ENCODE measurements around the gene KAZN.

Gene KAZN

GRCh38 chr1:14590411-14591180, 7.9 kb upstream of the KAZN start:
- no peak for DNase-seq (ENCODE audit: low spot score)

DNA sequence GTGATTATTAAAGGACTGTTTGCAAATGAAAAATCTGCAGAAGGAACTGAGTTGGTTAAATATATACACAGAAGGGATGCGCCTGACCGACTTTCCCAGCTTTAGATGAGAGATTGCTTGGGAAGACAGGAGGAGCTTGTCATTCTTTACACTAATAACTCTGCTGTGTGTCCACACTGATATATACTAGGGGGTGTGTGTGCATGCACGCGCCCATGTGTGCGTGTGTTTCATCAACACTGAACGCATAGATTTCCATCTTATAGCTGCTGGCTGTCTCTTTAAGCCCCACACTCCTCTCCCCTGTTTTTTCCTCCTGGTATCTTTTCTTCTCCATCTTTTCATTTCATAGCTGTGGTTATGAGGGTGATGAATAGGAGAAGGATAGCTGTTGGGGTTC, 6.9 kb upstream of the KAZN start:
- no peak for DNase-seq (ENCODE audit: low spot score)

GRCh38 chr1:14592004-14592631, 6.4 kb upstream of the KAZN start:
- no peak for DNase-seq (ENCODE audit: low spot score)

- no peak for DNase-seq (ENCODE audit: low spot score)
Measured at GRCh38 chr1:14593302-14593701, 5.2 kb upstream of the KAZN start.

DNA sequence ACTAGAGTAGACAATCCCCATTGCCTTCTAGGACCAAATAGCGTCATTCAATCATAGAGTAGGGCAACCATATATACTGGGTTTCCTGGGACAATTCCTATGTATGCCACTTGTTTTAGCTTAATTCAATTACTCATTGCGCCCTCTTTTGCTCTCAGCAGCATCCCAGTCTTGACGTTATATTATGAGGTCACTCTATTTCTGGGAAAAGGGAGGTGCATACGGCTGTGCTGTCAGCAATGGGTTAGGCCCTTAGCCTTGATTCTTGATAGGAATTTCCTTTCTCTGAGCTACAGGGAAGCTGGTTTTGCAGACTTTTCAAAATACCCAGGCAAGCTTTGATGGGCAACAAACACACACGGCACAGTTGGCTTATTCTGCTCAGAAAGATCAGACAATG, 4.4 kb upstream of the KAZN start:
- no peak for DNase-seq (ENCODE audit: low spot score)

DNA sequence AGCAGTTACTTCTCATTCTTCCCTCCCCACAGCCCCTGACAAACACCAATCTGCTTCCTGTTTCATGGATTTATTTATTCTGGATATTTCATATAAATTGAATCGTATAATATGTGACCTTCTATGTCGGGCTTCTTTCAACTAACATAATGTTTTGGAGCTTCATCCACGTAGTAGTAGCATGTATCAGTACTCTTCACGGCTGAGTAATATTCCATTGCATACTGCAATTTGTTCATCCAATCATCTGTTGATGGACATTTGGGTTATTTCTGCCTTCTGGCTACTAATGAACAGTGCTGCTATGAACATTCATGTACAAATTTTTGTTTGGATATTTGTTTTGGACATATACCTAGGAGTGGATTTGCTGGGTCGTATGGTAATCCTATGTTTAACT, 1.9 kb upstream of the KAZN start:
- DNase-seq (ENCODE audit: low spot score), result no peak

- no peak for DNase-seq (ENCODE audit: low spot score)
Measured at GRCh38 chr1:14597343-14598006, 1.0 kb upstream of the KAZN start.

DNA sequence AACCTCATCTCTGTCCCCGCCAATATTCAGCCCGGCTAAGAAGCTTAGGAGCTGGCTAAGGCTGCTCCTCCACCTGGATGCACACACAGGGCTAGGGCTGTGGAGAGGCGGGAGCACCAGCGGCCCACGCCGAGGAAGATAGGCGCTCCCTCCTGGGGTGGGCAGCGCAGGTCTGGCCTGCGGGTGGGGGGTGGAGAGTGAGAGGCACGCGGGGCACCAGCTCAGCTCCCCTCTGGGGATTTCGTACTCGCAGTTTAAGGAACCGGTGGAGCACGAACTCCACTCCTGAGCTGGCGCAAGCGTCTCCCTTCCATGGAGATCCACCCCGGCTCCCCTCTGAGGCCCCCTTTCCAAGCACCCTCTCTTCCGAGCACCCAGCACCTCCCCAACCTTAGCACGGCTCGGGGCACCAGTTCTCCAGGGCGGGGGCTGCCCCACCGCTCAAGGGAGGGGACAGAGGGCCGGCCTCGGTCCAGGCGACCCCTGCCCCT, 433 bp upstream of the KAZN start:
- no peak for DNase-seq (ENCODE audit: low spot score)

DNA sequence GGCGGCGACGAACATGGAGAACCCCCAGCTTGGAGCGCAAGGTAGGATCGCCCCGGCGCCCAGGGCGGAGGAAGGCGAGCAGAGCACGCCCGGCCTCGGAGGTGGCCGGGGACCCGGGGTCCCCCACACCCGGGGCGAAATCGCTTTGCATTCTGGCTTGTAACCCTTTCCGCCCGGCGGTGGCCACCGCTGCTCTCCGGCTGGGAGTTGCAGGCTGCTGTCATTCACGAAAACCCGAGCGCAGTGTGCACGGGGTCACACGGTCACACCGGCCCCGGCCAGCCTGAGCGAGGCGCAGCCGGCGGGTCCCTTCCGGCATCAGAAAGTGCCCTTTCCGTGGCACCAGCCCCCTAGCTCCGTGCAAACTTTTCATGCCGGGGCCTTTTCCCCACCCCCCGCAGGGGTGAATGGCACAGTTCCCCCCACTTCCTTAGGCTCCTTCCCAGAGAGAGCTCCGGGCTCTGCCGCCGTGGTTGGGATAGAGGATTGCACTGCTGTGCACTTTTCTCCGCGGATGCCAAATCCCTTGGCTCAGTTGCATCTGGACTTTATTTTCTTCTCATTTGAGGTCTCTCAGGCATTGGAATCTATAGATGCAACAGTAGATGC, 802 bp downstream of the KAZN start:
- DNase-seq (ENCODE audit: low spot score), result no peak

GRCh38 chr1:14599800-14600199, 1.3 kb downstream of the KAZN start:
- no peak for DNase-seq (ENCODE audit: low spot score)

- DNase-seq (ENCODE audit: low spot score), result no peak
Measured at GRCh38 chr1:14600405-14601112, 2.1 kb downstream of the KAZN start.

DNA sequence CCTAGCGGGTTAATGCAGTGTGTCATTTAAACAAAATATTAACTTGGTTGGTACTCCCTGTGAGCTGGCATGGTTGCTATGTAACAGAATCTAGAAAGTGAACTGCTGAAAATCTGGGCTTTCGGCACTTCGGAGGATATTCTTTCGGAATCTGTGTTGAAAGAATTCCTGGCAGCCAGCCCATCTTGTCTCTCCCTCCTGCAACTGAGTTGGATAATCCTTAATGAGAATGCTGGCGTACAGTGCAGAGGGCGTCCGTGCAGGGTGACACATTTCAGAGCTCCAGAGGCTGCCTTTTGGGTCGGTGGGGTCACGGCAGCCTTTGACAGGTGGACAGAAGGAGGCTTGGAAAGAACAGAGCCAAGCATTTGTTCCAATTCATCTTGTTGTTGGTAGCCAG, 3.7 kb downstream of the KAZN start:
- DNase-seq (ENCODE audit: low spot score), result no peak

DNA sequence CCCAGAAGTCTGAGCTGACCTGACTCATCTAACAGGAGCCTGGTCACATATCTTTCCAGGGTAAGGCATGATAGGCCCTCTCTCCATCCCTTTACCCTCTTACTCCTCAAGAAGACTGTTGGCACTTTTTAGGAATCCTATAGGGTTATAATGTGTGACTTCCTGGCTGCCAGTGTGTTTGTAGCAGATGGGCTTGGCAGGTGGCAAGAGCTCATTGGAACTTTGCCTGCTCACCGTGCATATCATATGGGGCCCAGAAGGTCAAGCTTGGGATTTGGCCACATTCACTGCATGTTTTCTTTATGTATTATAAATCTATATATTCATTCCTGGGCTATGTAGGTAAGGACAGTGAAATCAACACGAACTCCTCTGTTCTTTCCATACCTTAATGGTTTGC, 5.2 kb downstream of the KAZN start:
- no peak for DNase-seq (ENCODE audit: low spot score)

GRCh38 chr1:14604414-14604813, 5.9 kb downstream of the KAZN start:
- DNase-seq (ENCODE audit: low spot score), result no peak

DNA sequence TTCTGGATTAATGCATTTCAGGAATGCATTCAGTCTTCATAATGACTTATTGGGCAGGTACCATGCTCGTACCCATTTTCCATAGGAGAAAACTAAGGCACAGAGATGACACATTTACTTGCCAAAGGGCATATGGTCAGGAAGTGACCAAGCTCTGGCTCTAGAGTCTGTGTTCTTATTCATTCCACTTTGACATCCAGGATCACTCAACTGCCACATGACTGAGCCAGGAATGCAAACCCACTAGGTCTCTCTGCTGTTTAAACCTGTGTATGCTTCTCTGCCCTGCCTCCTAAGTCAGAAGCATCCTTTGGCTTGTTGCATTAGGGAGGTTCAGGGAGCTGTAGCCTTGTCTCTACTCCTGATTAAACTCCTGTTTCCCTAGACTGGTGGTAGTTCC, 7.5 kb downstream of the KAZN start:
- DNase-seq (ENCODE audit: low spot score), result no peak

DNA sequence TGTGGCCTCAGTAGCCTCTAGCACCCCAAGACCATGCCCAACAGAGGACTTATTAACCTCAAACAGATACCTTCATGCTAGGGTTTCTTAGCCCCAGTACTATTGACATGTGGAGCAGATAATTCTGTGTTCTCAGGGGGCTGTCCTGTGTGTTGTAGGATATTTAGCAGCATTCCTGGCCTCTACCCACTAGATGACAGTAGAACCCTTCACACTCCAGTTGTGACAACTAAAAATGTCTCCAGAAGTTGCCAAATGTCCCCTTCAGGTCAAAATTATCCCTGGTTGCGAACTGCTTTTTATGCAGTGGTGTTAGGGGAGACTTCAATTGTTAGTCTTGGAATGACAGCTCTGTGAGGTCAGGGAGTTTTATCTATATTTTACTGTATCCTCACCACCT, 8.1 kb downstream of the KAZN start:
- no peak for DNase-seq (ENCODE audit: low spot score)

DNA sequence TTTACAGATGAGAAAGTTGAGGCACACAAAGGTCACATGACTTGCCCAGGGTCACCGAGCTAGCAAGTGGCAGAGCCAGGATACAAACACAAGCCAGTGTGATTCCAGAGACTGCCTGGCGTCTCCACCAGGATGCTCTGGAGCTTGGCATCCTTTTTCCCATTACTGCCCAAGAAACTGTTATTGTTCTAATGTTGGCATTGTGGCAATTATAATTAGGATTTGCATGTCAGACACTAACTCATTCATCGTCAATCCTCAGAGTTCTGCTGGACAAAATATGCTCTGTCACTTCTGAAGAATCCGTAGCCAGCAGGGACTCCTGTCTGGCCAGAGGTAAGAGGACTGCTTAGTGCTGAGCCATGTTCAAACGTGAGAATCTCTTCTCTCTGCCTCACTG, 8.8 kb downstream of the KAZN start:
- DNase-seq (ENCODE audit: low spot score), result no peak

- DNase-seq (ENCODE audit: low spot score), result no peak
Measured at GRCh38 chr1:14608308-14608707, 9.8 kb downstream of the KAZN start.

- DNase-seq (ENCODE audit: low spot score), result no peak
Measured at GRCh38 chr1:14610761-14611160, 12.3 kb downstream of the KAZN start.

DNA sequence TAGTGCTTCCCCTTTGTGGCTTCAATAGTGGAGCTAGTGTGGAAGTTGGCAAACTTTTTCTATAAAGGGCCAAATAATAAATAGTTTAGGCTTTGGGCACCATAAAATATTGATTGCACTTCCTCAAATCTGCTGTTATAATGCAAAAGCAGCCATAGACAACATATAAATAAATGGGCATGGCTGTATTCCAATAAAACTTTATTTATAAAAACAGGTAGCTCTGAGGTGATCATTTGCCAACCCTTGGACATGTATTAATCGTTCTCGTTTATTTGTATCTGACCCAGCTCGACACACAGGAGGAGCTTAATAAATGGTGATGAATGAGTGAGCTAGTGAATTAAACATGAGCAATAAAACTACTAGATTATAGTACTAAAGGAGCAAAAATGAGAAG, 13.3 kb downstream of the KAZN start:
- DNase-seq (ENCODE audit: low spot score), result no peak

DNA sequence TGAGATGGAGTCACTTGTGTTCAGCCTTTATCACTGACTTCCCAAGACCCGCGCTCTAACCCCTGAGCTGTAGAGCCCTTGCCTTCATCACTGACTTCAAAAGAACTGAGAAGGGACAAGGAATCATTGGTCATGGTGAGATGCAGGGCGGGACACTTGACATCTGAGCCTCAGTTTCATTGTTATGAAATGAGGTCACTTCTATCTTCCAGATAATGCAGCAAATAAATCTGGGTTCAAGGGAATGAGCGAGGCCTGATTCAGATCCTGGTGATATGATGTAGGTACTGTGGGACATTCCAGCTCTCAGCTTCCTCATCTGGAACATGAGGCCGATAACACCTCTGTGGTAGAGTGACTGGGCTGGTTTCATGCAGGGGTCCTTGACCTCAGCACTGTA, 13.8 kb downstream of the KAZN start:
- DNase-seq (ENCODE audit: low spot score), result no peak

- no peak for DNase-seq (ENCODE audit: low spot score)
Measured at GRCh38 chr1:14613926-14614325, 15.4 kb downstream of the KAZN start.
